HepG2 (cell line): ENCODE measurements around the gene DLX3. TPM values are rescaled to one million over a fixed set of nuclear protein-coding genes. Genes with fewer than 3 reads are reported as not detected.

Source experiments
- ATAC-seq: fragments of 200-7000 bp; cut with Tn5 transposase; 3 replicates; pipeline ENCODE4 v1.9.1; 2020; ENCODE audit warnings: mild to moderate bottlenecking, moderate library complexity
- BruUV-seq: library from RNA; stranded (reverse); fragments of 400-500 nt; replicated peaks from 2 replicates; lab custom pipeline; 2021; lab: Mats Ljungman, UMichigan
- CTCF ChIA-PET: fragments of 300-600 bp; formaldehyde crosslinking; extraction: SDS; loops from one replicate; lab custom pipeline; 2021; ENCODE audit warnings: low total read pairs, inconsistent platforms, low intra/inter-chr PET ratio; lab: Yijun Ruan, JAX
- POLR2A ChIA-PET: fragments of 350-600 bp; sonication (Branson Sonifier 250); formaldehyde crosslinking; loops from one replicate; lab custom pipeline; 2020; ENCODE audit warnings: antibody characterized with exemption, inconsistent platforms; lab: Yijun Ruan, JAX
- DNase-seq: peaks from one replicate; pipeline ENCODE4 v3.0.0-alpha.2; 2015; ENCODE audit warnings: low spot score
- FAIRE-seq: peaks from 3 replicates; lab custom pipeline; 2011; peaks lifted over from hg19 to GRCh38; lab: Jason Lieb, UNC
- H2AFZ ChIP-seq: one replicate; pipeline ENCODE4 v1.6.1; 2011; ENCODE audit warnings: low read length, inconsistent platforms
- H3K27ac ChIP-seq: fragments of 300-600 bp; 3 replicates; pipeline ENCODE4 v1.8.0; 2011; ENCODE audit warnings: mixed run types, mild to moderate bottlenecking, mixed read lengths, low read length, inconsistent platforms; ENCODE audit not compliant: insufficient read depth; ENCODE audit errors: extremely low read length
- H3K27me3 ChIP-seq, 2 experiments: fragments of 200-600 bp in 1 of 2; 2 replicates in 1 of 2; 3 replicates in 1 of 2; pipeline versions ENCODE4 v1.6.0 to v1.8.0; 2011; ENCODE audit warnings: low read length in 2 of 2, mild to moderate bottlenecking in 2 of 2, moderate library complexity in 2 of 2, inconsistent platforms in 1 of 2; ENCODE audit not compliant: insufficient read depth in 2 of 2, control insufficient read depth in 1 of 2
- H3K36me3 ChIP-seq, 2 experiments: fragments of 200-600 bp in 1 of 2; replicated peaks in 1 of 2; 2 replicates in 1 of 2; 3 replicates in 1 of 2; pipeline versions ENCODE4 v1.5.1 to v1.8.0; 2011; ENCODE audit warnings: low read length in 2 of 2, inconsistent platforms in 1 of 2; ENCODE audit not compliant: insufficient read depth in 2 of 2, control insufficient read depth in 1 of 2
- H3K4me1 ChIP-seq: 2 replicates; pipeline ENCODE4 v1.5.1; 2012; ENCODE audit warnings: low read length, inconsistent platforms; ENCODE audit not compliant: insufficient read depth
- H3K4me2 ChIP-seq: 2 replicates; pipeline ENCODE4 v1.6.0; 2011; ENCODE audit warnings: low read depth, low read length, inconsistent platforms
- H3K4me3 ChIP-seq, 3 experiments: fragments of 200-600 bp in 1 of 3; sonication (generic), shearing (Covaris generic) in 1 of 3; replicated peaks in 1 of 3; 2 replicates each; pipeline ENCODE4 v1.5.1; 2011 to 2016; ENCODE audit warnings: low read length in 3 of 3, inconsistent platforms in 2 of 3, low read depth in 2 of 3, mild to moderate bottlenecking in 2 of 3, control low read depth in 1 of 3, mixed read lengths in 1 of 3; ENCODE audit not compliant: insufficient read depth in 1 of 3
- H3K79me2 ChIP-seq: one replicate; pipeline ENCODE4 v1.6.1; 2011; ENCODE audit warnings: low read length, inconsistent platforms; ENCODE audit not compliant: insufficient read depth
- H3K9ac ChIP-seq: 2 replicates; pipeline ENCODE4 v1.6.0; 2011; ENCODE audit warnings: mild to moderate bottlenecking, low read depth, low read length, inconsistent platforms; ENCODE audit not compliant: insufficient read depth
- H3K9me3 ChIP-seq: 2 replicates; pipeline ENCODE4 v1.5.1; 2012; ENCODE audit warnings: mild to moderate bottlenecking, low read length
- H4K20me1 ChIP-seq: 2 replicates; pipeline ENCODE4 v1.6.0; 2011; ENCODE audit warnings: inconsistent platforms, mild to moderate bottlenecking, low read length, moderate library complexity; ENCODE audit not compliant: insufficient read depth
- CBX1 ChIP-seq: IDR thresholded peaks from one replicate; pipeline ENCODE4 v1.6.1; 2016; ENCODE audit warnings: antibody characterized with exemption, low read depth
- MEIS1 ChIP-seq: sonication (generic); formaldehyde crosslinking; IDR thresholded peaks from 2 replicates; pipeline ENCODE4 v1.9.0; 2021; ENCODE audit warnings: mild to moderate bottlenecking, missing genetic modification reagents, moderate library complexity, borderline replicate concordance
- NFYB ChIP-seq: sonication (generic); formaldehyde crosslinking; IDR thresholded peaks from 2 replicates; pipeline ENCODE4 v1.4.0; 2020; ENCODE audit warnings: missing genetic modification reagents
- SATB2 ChIP-seq: sonication (generic); formaldehyde crosslinking; IDR thresholded peaks from 2 replicates; pipeline ENCODE4 v1.5.0; 2020; ENCODE audit warnings: missing genetic modification reagents
- SRSF4 ChIP-seq: fragments of 200-400 bp; formaldehyde crosslinking; IDR thresholded peaks from one replicate; pipeline ENCODE4 v1.6.1; 2018; ENCODE audit warnings: mild to moderate bottlenecking, low read depth, low read length, moderate library complexity; ENCODE audit not compliant: poor library complexity, severe bottlenecking
- ZNF17 ChIP-seq: sonication (generic); formaldehyde crosslinking; IDR thresholded peaks from 2 replicates; pipeline ENCODE4 v1.5.0; 2020; ENCODE audit warnings: mild to moderate bottlenecking, missing genetic modification reagents
- ZNF234 ChIP-seq: sonication (generic); formaldehyde crosslinking; conservative IDR thresholded peaks from 2 replicates; pipeline ENCODE4 v1.5.1; 2020; ENCODE audit warnings: mild to moderate bottlenecking, missing genetic modification reagents
- ZNF570 ChIP-seq: sonication (generic); formaldehyde crosslinking; IDR thresholded peaks from 2 replicates; pipeline ENCODE4 v1.4.0; 2020; ENCODE audit warnings: mild to moderate bottlenecking, missing genetic modification reagents, borderline replicate concordance
- ZNF790 ChIP-seq: sonication (generic); formaldehyde crosslinking; IDR thresholded peaks from 2 replicates; pipeline ENCODE4 v1.8.0; 2022; ENCODE audit warnings: missing genetic modification reagents, mild to moderate bottlenecking, borderline replicate concordance
- WGBS: methylation state at CpG from one replicate; pipeline ENCODE4 v1.1.6; 2017; ENCODE audit warnings: low lambda C conversion rate; 5-methylcytosine and 5-hydroxymethylcytosine counted together
- in situ Hi-C: cut with HindIII; loops from 2 replicates; pipeline ENCODE4 v1.10.0; 2017; ENCODE audit warnings: low pct_unique_long_range_greater_than_20kb; ENCODE audit not compliant: extremely low pct_ligation_motif_present
- intact Hi-C: fragments of 100-400 bp; cut with micrococcal nuclease; formaldehyde crosslinking; loops from one replicate; pipeline ENCODE4 v1.10.0; 2022; ENCODE audit not compliant: unreplicated experiment
- polyA plus RNA-seq, 8 experiments: library from polyadenylated mRNA; depleted of rRNA in 3 of 8; stranded (reverse) in 7 of 8; unstranded in 1 of 8; fragments of >200 nt; fragmentation: Illumina TruSeq in 4 of 8; extraction: Trizol in 4 of 8; gene quantifications; 2 replicates each; pipeline versions ENCODE4 v1.2.1 to v1.2.3, GENCODE V29; 2011 to 2016; ENCODE audit warnings: low read depth in 4 of 8, missing spikeins in 1 of 8, mixed read lengths in 1 of 8; ENCODE audit not compliant: insufficient read depth in 1 of 8
- total RNA-seq, 5 experiments: library from RNA; depleted of rRNA; stranded (reverse); fragments of >200 nt; fragmentation: Illumina TruSeq; extraction: Trizol; gene quantifications; 2 replicates each; pipeline ENCODE4 v1.2.3, GENCODE V29; 2016; ENCODE audit warnings: low read depth in 1 of 5
- TF ChIP-seq, protein P1 (sequence below): sonication (generic); formaldehyde crosslinking; IDR thresholded peaks from 2 replicates; pipeline ENCODE4 v1.4.0; 2020; ENCODE audit warnings: mild to moderate bottlenecking, missing genetic modification reagents
- TF ChIP-seq, protein P2 (sequence below): sonication (generic); formaldehyde crosslinking; IDR thresholded peaks from 2 replicates; pipeline ENCODE4 v1.8.0; 2022; ENCODE audit warnings: mild to moderate bottlenecking, missing genetic modification reagents; ENCODE audit not compliant: insufficient replicate concordance

DLX3 gene
- total and polyA plus RNA-seq, 2 of the 13 experiments (the other 11 are each of a cell fraction or from before 2014, with no cell fraction given) = 0.03 TPM; not detected in 1

DNA sequence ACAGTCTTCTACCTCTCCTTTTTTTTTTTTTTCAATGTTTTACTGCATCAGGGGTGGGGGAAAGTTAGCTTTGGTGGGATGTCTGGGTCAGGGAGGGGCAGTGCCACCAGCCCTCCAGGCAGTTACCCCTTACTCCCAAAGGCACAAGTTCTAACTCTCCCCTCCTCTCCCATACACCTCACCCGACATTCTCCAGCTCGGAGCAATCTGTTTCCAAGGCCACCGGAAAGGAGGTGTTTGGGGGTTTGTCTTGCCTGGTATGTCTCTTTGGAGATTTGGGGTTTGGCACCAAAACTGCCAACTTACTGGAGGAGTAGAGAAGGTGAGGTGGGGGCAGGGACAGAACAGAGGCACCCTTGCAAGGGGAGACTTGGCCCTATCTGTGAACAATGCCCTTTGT, 4.7 kb downstream of the DLX3 start:
- Histone ChIP-seq H3K27me3 (peaks cover 36 to 83% of the 10 kb centered on the region in 2 experiments), H3K9me3 (no peaks in the 10 kb centered on the region), H3K36me3 (no peaks in the 10 kb centered on the region), H4K20me1 (no peaks in the 10 kb centered on the region), H3K4me2 (no peak overlapping the region), H3K4me3 (no peak overlapping the region), H2AFZ (no peak overlapping the region), H3K27ac (no peak overlapping the region), H3K9ac (no peak overlapping the region), H3K79me2 (no peaks in the 10 kb centered on the region), H3K4me1 (peaks cover 27% of the 10 kb centered on the region)
- in situ Hi-C loops (loop anchor here (5.0 kb wide), 1 partner anchor 38 kb away; no protein-coding TSS in a partner anchor), intact Hi-C loops (no loop called here)
- ChIA-PET POLR2A (no interaction called here), CTCF (no interaction called here)
- no peak for FAIRE-seq
- TF ChIP-seq ZNF790 (CRISPR knock-in tag) = no peak
- no peak for TF ChIP-seq CBX1
- TF ChIP-seq ZNF234 = no peak
- TF ChIP-seq NFYB (CRISPR knock-in tag) = no peak
- TF ChIP-seq, protein P1, sequence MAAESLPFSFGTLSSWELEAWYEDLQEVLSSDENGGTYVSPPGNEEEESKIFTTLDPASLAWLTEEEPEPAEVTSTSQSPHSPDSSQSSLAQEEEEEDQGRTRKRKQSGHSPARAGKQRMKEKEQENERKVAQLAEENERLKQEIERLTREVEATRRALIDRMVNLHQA (CRISPR knock-in tag) = no peak
- TF ChIP-seq MEIS1 (CRISPR knock-in tag) = no peak
- TF ChIP-seq, protein P2, sequence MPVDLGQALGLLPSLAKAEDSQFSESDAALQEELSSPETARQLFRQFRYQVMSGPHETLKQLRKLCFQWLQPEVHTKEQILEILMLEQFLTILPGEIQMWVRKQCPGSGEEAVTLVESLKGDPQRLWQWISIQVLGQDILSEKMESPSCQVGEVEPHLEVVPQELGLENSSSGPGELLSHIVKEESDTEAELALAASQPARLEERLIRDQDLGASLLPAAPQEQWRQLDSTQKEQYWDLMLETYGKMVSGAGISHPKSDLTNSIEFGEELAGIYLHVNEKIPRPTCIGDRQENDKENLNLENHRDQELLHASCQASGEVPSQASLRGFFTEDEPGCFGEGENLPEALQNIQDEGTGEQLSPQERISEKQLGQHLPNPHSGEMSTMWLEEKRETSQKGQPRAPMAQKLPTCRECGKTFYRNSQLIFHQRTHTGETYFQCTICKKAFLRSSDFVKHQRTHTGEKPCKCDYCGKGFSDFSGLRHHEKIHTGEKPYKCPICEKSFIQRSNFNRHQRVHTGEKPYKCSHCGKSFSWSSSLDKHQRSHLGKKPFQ = no peak
- TF ChIP-seq SATB2 (CRISPR knock-in tag) = no peak
- no peak for TF ChIP-seq SRSF4
- TF ChIP-seq ZNF17 (CRISPR knock-in tag) = no peak
- TF ChIP-seq ZNF570 (CRISPR knock-in tag) = no peak
- no TSS peak for BruUV-seq
- no peak for ATAC-seq
- WGBS = 11% methylated on average over 3 of the region's 3 CpGs
- no peak for DNase-seq
